SK-N-SH (cell line): ENCODE data around the gene C2orf72. TPM values are rescaled to one million over a fixed set of nuclear protein-coding genes. Genes with fewer than 3 reads are reported as not detected.

Experiments used
- CTCF ChIA-PET: fragments of 300-600, 350-600 bp; formaldehyde crosslinking; extraction: SDS; loops from one replicate; lab custom pipeline; 2021; lab: Yijun Ruan, JAX
- POLR2A ChIA-PET: fragments of 350-600 bp; sonication (Branson Sonifier 250); formaldehyde crosslinking; extraction: SDS; loops from one replicate; lab custom pipeline; 2020; ENCODE audit warnings: antibody characterized with exemption, inconsistent platforms; lab: Yijun Ruan, JAX
- DNase-seq: peaks from one replicate; pipeline ENCODE4 v3.0.0; 2012
- H2AFZ ChIP-seq: fragments of 200-600 bp; sonication (generic); 2 replicates; pipeline ENCODE4 v1.8.1; 2016; ENCODE audit warnings: antibody characterized with exemption, mild to moderate bottlenecking, low read depth
- H3F3A ChIP-seq: fragments of 200-600 bp; sonication (generic); replicated peaks from 2 replicates; pipeline ENCODE3; 2016; ENCODE audit warnings: antibody characterized with exemption, mild to moderate bottlenecking; ENCODE audit not compliant: insufficient read depth
- H3K27ac ChIP-seq, 2 experiments: fragments of 200-500 bp in 1 of 2; fragments of 200-600 bp in 1 of 2; sonication (Bioruptor generic) in 1 of 2; sonication (generic), shearing (Covaris generic) in 1 of 2; 2 replicates each; pipeline versions ENCODE4 v1.5.1 to v1.6.1; 2014 to 2016; ENCODE audit warnings: low read depth in 2 of 2, inconsistent platforms in 1 of 2, low read length in 1 of 2, mild to moderate bottlenecking in 1 of 2, mixed read lengths in 1 of 2
- H3K27me3 ChIP-seq: fragments of 200-600 bp; sonication (generic), shearing (Covaris generic); 2 replicates; pipeline ENCODE4 v1.6.1; 2016; ENCODE audit warnings: mixed run types; ENCODE audit not compliant: insufficient read depth
- H3K36me3 ChIP-seq, 2 experiments: fragments of 200-500 bp in 1 of 2; fragments of 200-600 bp in 1 of 2; sonication (Bioruptor generic) in 1 of 2; sonication (generic) in 1 of 2; replicated peaks in 1 of 2; 2 replicates each; pipeline versions ENCODE3 to v1.5.1; 2014 to 2016; ENCODE audit warnings: low read length in 1 of 2, mild to moderate bottlenecking in 1 of 2; ENCODE audit not compliant: insufficient read depth in 2 of 2, control insufficient read depth in 1 of 2
- H3K4me1 ChIP-seq, 2 experiments: fragments of 200-500 bp in 1 of 2; fragments of 200-600 bp in 1 of 2; sonication (Bioruptor generic) in 1 of 2; sonication (generic), shearing (Covaris generic) in 1 of 2; 2 replicates each; pipeline versions ENCODE4 v1.5.1 to v1.6.1; 2014 to 2016; ENCODE audit warnings: low read depth in 1 of 2, low read length in 1 of 2, mixed run types in 1 of 2; ENCODE audit not compliant: insufficient read depth in 2 of 2, control insufficient read depth in 1 of 2
- H3K4me2 ChIP-seq: fragments of 200-600 bp; sonication (generic), shearing (Covaris generic); 2 replicates; pipeline ENCODE4 v1.6.1; 2017; ENCODE audit warnings: mixed run types
- H3K4me3 ChIP-seq, 2 experiments: fragments of 200-500 bp in 1 of 2; fragments of 200-600 bp in 1 of 2; sonication (Bioruptor generic) in 1 of 2; sonication (generic), shearing (Covaris generic) in 1 of 2; 2 replicates each; pipeline versions ENCODE4 v1.5.1 to v1.8.1; 2014 to 2016; ENCODE audit warnings: low read depth in 2 of 2, inconsistent platforms in 1 of 2, low read length in 1 of 2, mild to moderate bottlenecking in 1 of 2, mixed read lengths in 1 of 2, moderate library complexity in 1 of 2
- H3K79me2 ChIP-seq: fragments of 200-600 bp; sonication (generic); 2 replicates; pipeline ENCODE4 v1.8.1; 2017; ENCODE audit warnings: mild to moderate bottlenecking; ENCODE audit not compliant: insufficient read depth
- H3K9ac ChIP-seq: fragments of 200-600 bp; sonication (generic); 2 replicates; pipeline ENCODE4 v1.6.1; 2017; ENCODE audit warnings: mixed run types
- H3K9me2 ChIP-seq: fragments of 200-600 bp; sonication (generic); 2 replicates; pipeline ENCODE4 v1.6.1; 2017; ENCODE audit warnings: mixed run types
- H3K9me3 ChIP-seq: fragments of 200-600 bp; sonication (generic); 2 replicates; pipeline ENCODE4 v1.6.1; 2017; ENCODE audit warnings: mixed run types, mild to moderate bottlenecking, moderate library complexity
- H4K20me1 ChIP-seq: fragments of 200-600 bp; sonication (generic); 2 replicates; pipeline ENCODE4 v1.6.1; 2017; ENCODE audit warnings: mild to moderate bottlenecking, mixed run types; ENCODE audit not compliant: insufficient read depth
- CHD2 ChIP-seq: fragments of 150-350 bp; IDR thresholded peaks from 2 replicates; pipeline ENCODE4 v1.6.1; 2018; ENCODE audit warnings: low read length; ENCODE audit not compliant: partially characterized antibody
- JUND ChIP-seq: IDR thresholded peaks from 2 replicates; pipeline ENCODE4 v1.4.0; 2012
- MXI1 ChIP-seq: IDR thresholded peaks from 2 replicates; pipeline ENCODE4 v1.6.1; 2012; ENCODE audit warnings: mild to moderate bottlenecking, low read depth, low read length, improper control_type of control experiment
- NFIC ChIP-seq: IDR thresholded peaks from 2 replicates; pipeline ENCODE4 v1.4.0; 2012; ENCODE audit warnings: borderline replicate concordance
- POLR2AphosphoS5 ChIP-seq: IDR thresholded peaks from 2 replicates; pipeline ENCODE4 v1.6.1; 2012; ENCODE audit warnings: low read depth, low read length
- TAF1 ChIP-seq: IDR thresholded peaks from 2 replicates; pipeline ENCODE4 v1.6.1; 2012; ENCODE audit warnings: low read depth, mild to moderate bottlenecking, low read length, moderate library complexity, borderline replicate concordance
- TEAD4 ChIP-seq: IDR thresholded peaks from 2 replicates; pipeline ENCODE4 v1.4.0; 2012; ENCODE audit warnings: mild to moderate bottlenecking, borderline replicate concordance; ENCODE audit not compliant: insufficient read depth
- YY1 ChIP-seq: IDR thresholded peaks from 2 replicates; pipeline ENCODE4 v1.4.0; 2012; ENCODE audit warnings: low read depth, mild to moderate bottlenecking
- WGBS: methylation state at CpG from one replicate; pipeline ENCODE4 v1.1.6; 2017; ENCODE audit warnings: low lambda C conversion rate; 5-methylcytosine and 5-hydroxymethylcytosine counted together
- polyA plus RNA-seq, 3 experiments: library from polyadenylated mRNA; depleted of rRNA; stranded (reverse); fragments of >200 nt; gene quantifications; 2 replicates each; pipeline ENCODE4 v1.2.3, GENCODE V29; 2012
- TF ChIP-seq, protein P1 (sequence below): IDR thresholded peaks from 2 replicates; pipeline ENCODE4 v1.4.0; 2012; ENCODE audit warnings: low read depth
- TF ChIP-seq, protein P2 (sequence below): IDR thresholded peaks from 2 replicates; pipeline ENCODE4 v1.6.1; 2012; ENCODE audit warnings: mild to moderate bottlenecking, low read depth, low read length, moderate library complexity
- TF ChIP-seq, protein P3 (sequence below): fragments of 200-600 bp; sonication (generic); IDR thresholded peaks from 2 replicates; pipeline ENCODE4 v1.6.1; 2017; ENCODE audit warnings: antibody characterized with exemption, mild to moderate bottlenecking, moderate library complexity
- TF ChIP-seq, protein P4 (sequence below): fragments of 150-350 bp; IDR thresholded peaks from 2 replicates; pipeline ENCODE4 v1.6.1; 2017; ENCODE audit warnings: antibody characterized with exemption, low read length, low read depth, borderline replicate concordance

The C2orf72 gene
- polyA plus RNA-seq, 1 of the 3 experiments (the other 2 are of a cell fraction): 0.35 TPM

DNA sequence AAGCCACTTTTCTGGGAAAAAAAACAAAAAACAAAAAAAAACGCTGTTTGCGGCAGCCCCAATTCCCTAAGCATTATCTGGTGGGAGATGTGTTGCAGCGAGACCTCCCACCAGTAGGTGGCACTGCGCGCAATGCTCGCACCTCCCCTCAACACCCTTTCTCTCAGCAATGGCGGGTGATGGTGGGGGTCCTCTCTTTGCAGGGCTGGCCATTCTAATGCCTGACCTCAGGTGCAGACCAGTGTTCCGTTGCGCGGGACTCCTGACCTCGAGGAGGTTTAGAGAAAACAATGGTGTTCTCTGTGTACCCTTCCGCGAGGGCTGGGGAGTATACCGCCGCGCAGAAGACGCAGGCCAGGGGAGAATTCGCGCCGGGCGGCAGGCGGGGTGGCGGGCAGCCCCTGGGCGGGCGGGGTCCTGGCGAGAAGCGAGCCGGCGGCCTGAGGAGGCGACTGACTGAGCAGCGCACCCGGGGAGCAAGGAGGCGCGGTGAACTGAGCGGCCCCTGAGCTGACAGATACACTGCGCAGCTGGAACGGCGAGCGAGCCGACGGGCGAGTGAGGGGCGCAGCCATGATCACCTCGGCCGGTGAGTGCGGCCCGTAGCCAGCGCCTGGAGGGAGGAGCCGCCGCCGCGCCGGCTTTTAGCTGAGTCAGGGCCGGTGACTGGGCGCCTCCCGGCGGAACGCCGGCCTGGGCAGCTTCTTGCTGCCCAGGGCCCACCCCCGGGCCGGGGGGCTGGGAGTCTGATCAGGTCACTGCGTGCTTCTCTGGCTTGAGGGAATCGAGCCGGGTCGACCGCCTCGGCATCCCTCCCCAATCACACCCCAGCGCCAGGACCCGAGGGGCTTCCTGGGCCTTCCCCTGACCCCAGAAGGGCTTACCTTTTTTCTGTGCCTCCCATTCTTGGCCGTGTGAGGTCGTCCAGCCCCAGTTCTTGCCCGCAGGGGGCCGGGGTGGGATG lies 19.4 kb downstream of the C2orf72 start, which contains the start of gene PSMD1:
Gene PSMD1, plus strand, starts transcription at position 415 of the 964 bp plus-strand sequence. Its CDS starts 159 bp downstream, at position 574.
- no peaks in the 10 kb centered on the region for H3K9me2 ChIP-seq
- peak; percentile 97 for DNase-seq
- POLR2A ChIA-PET: no interaction called here
- H3K27ac ChIP-seq: peak within 1 kb of the TSS; percentile 80 to 98
- peak within 1 kb of the TSS; percentile 92 for H2AFZ ChIP-seq
- 2% methylated on average over 32 of the region's 73 CpGs for WGBS
- no peaks in the 10 kb centered on the region for H3K27me3 ChIP-seq
- peaks cover 15 to 17% of the 10 kb centered on the region in 2 experiments; a peak in 3 of 4 replicates for H3K4me1 ChIP-seq
- H3K9ac ChIP-seq: peak within 1 kb of the TSS; percentile 95
- no peaks in the 10 kb centered on the region for H3F3A ChIP-seq
- H3K4me3 ChIP-seq: peak within 1 kb of the TSS; percentile 86 to 100
- H3K9me3 ChIP-seq: no peaks in the 10 kb centered on the region
- CTCF ChIA-PET: interaction anchor here (0.7 to 1.6 kb wide), 10 partner anchors 12 to 401 kb away, joined by 3 to 6 read pairs (median 3); no protein-coding TSS in a partner anchor
- TF ChIP-seq CHD2 (peak; percentile 50), TAF1 (peak; percentile 76; the same call in 1 of the 2 replicates), JUND (no peak), TEAD4 (no peak), POLR2AphosphoS5 (peak; percentile 55; the same call in 1 of the 2 replicates), NFIC (no peak), MXI1 (peak; percentile 57), YY1 (peak; percentile 91)
- TF ChIP-seq, protein P1, sequence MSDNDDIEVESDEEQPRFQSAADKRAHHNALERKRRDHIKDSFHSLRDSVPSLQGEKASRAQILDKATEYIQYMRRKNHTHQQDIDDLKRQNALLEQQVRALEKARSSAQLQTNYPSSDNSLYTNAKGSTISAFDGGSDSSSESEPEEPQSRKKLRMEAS: peak; percentile 37; the same call in 1 of the 2 replicates
- TF ChIP-seq, protein P2, sequence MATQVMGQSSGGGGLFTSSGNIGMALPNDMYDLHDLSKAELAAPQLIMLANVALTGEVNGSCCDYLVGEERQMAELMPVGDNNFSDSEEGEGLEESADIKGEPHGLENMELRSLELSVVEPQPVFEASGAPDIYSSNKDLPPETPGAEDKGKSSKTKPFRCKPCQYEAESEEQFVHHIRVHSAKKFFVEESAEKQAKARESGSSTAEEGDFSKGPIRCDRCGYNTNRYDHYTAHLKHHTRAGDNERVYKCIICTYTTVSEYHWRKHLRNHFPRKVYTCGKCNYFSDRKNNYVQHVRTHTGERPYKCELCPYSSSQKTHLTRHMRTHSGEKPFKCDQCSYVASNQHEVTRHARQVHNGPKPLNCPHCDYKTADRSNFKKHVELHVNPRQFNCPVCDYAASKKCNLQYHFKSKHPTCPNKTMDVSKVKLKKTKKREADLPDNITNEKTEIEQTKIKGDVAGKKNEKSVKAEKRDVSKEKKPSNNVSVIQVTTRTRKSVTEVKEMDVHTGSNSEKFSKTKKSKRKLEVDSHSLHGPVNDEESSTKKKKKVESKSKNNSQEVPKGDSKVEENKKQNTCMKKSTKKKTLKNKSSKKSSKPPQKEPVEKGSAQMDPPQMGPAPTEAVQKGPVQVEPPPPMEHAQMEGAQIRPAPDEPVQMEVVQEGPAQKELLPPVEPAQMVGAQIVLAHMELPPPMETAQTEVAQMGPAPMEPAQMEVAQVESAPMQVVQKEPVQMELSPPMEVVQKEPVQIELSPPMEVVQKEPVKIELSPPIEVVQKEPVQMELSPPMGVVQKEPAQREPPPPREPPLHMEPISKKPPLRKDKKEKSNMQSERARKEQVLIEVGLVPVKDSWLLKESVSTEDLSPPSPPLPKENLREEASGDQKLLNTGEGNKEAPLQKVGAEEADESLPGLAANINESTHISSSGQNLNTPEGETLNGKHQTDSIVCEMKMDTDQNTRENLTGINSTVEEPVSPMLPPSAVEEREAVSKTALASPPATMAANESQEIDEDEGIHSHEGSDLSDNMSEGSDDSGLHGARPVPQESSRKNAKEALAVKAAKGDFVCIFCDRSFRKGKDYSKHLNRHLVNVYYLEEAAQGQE: no peak
- TF ChIP-seq, protein P3, sequence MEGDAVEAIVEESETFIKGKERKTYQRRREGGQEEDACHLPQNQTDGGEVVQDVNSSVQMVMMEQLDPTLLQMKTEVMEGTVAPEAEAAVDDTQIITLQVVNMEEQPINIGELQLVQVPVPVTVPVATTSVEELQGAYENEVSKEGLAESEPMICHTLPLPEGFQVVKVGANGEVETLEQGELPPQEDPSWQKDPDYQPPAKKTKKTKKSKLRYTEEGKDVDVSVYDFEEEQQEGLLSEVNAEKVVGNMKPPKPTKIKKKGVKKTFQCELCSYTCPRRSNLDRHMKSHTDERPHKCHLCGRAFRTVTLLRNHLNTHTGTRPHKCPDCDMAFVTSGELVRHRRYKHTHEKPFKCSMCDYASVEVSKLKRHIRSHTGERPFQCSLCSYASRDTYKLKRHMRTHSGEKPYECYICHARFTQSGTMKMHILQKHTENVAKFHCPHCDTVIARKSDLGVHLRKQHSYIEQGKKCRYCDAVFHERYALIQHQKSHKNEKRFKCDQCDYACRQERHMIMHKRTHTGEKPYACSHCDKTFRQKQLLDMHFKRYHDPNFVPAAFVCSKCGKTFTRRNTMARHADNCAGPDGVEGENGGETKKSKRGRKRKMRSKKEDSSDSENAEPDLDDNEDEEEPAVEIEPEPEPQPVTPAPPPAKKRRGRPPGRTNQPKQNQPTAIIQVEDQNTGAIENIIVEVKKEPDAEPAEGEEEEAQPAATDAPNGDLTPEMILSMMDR: peak; percentile 96
- TF ChIP-seq, protein P4, sequence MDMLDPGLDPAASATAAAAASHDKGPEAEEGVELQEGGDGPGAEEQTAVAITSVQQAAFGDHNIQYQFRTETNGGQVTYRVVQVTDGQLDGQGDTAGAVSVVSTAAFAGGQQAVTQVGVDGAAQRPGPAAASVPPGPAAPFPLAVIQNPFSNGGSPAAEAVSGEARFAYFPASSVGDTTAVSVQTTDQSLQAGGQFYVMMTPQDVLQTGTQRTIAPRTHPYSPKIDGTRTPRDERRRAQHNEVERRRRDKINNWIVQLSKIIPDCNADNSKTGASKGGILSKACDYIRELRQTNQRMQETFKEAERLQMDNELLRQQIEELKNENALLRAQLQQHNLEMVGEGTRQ: no peak
- H3K4me2 ChIP-seq: peak within 1 kb of the TSS; percentile 88
- peaks cover 6 to 7% of the 10 kb centered on the region in 2 experiments for H3K36me3 ChIP-seq
- H3K79me2 ChIP-seq: peaks cover 50% of the 10 kb centered on the region
- H4K20me1 ChIP-seq: peaks cover 29% of the 10 kb centered on the region
